ENCODE measurements around the gene CTNNBL1.

- TF ChIP-seq CTCF (IDR thresholded peaks at IDR 0.05) = no peak
- no peak for TF ChIP-seq POLR2A (IDR thresholded peaks at IDR 0.05)
These were observed 41.7 kb downstream of the CTNNBL1 start for GRCh38 chr20:37735541-37735940.

All from uterus (tissue), 2 donors.